LNCAP (cell line): Measurements from ENCODE around the gene UQCC5.

ENCODE experiments used
- CTCF ChIP-seq: fragments of 450-650 bp; IDR thresholded peaks from 2 replicates; pipeline ENCODE4 v1.5.1; 2017; ENCODE audit warnings: mild to moderate bottlenecking

Gene UQCC5

GRCh38 chr3:52563984-52564383, 27.6 kb downstream of the UQCC5 start:
- no peak for TF ChIP-seq CTCF

GRCh38 chr3:52568069-52568468, 31.7 kb downstream of the UQCC5 start:
- no peak for TF ChIP-seq CTCF

- TF ChIP-seq CTCF, result no peak
These were observed 33.7 kb downstream of the UQCC5 start for GRCh38 chr3:52570076-52570475.

GRCh38 chr3:52572221-52572620, 35.8 kb downstream of the UQCC5 start:
- no peak for TF ChIP-seq CTCF

GRCh38 chr3:52574056-52574965, 37.9 kb downstream of the UQCC5 start:
- TF ChIP-seq CTCF, result no peak
